Neural progenitor cell (in vitro differentiated cells): ENCODE measurements around the gene NABP1.

Source experiments
- CTCF ChIP-seq: fragments of 200-600 bp; sonication (generic); IDR thresholded peaks from 2 replicates; pipeline ENCODE4 v1.5.1; 2017; ENCODE audit warnings: antibody characterized with exemption, mild to moderate bottlenecking
- EZH2 ChIP-seq: fragments of 200-600 bp; sonication (generic); IDR thresholded peaks from 2 replicates; pipeline ENCODE4 v1.6.1; 2017; ENCODE audit warnings: antibody characterized with exemption, mild to moderate bottlenecking, moderate library complexity
- EZH2phosphoT487 ChIP-seq: fragments of 200-600 bp; sonication (generic); IDR thresholded peaks from 2 replicates; pipeline ENCODE4 v1.6.1; 2017; ENCODE audit warnings: antibody characterized with exemption

- no peak for TF ChIP-seq CTCF
- no peak for TF ChIP-seq EZH2phosphoT487
- TF ChIP-seq EZH2, result no peak
Observed at GRCh38 chr2:191664823-191665677, 12.9 kb upstream of the NABP1 start.
